CD14-positive monocyte (primary cell): ENCODE data around the gene PYGO2. TPM values are rescaled to one million over a fixed set of nuclear protein-coding genes. Genes with fewer than 3 reads are reported as not detected.

ENCODE experiments used
- DNase-seq, 3 donors: peaks; one replicate each; pipeline ENCODE4 v3.0.0-alpha.2; 2011 to 2022
- H2AFZ ChIP-seq: 2 replicates; pipeline ENCODE4 v1.6.0; 2012; ENCODE audit warnings: mild to moderate bottlenecking, low read depth, low read length, inconsistent platforms; ENCODE audit not compliant: insufficient read depth, poor library complexity, severe bottlenecking
- H3K27ac ChIP-seq, 2 donors: 1 replicate in 1 of 2; 2 replicates in 1 of 2; pipeline ENCODE4 v1.5.1; 2012 to 2013; ENCODE audit warnings: low read length in 2 of 2, control low read depth in 1 of 2, inconsistent platforms in 1 of 2, low read depth in 1 of 2, mild to moderate bottlenecking in 1 of 2
- H3K27me3 ChIP-seq, 2 donors: one replicate each; pipeline versions ENCODE4 v1.6.0 to v1.6.1; 2011 to 2013; ENCODE audit warnings: low read length in 2 of 2; ENCODE audit not compliant: control insufficient read depth in 2 of 2, insufficient read depth in 2 of 2
- H3K36me3 ChIP-seq, 2 donors: replicated peaks in 1 of 2; 1 replicate in 1 of 2; 2 replicates in 1 of 2; pipeline versions ENCODE4 v1.5.1 to v1.6.1; 2012 to 2013; ENCODE audit warnings: low read length in 2 of 2, control low read depth in 1 of 2, inconsistent platforms in 1 of 2, mild to moderate bottlenecking in 1 of 2; ENCODE audit not compliant: insufficient read depth in 2 of 2, control insufficient read depth in 1 of 2
- H3K4me1 ChIP-seq, 2 donors: 1 replicate in 1 of 2; 2 replicates in 1 of 2; pipeline versions ENCODE4 v1.5.1 to v1.6.1; 2012 to 2013; ENCODE audit warnings: low read length in 2 of 2, control low read depth in 1 of 2, inconsistent platforms in 1 of 2, mild to moderate bottlenecking in 1 of 2, moderate library complexity in 1 of 2; ENCODE audit not compliant: insufficient read depth in 2 of 2, control insufficient read depth in 1 of 2
- H3K4me2 ChIP-seq: replicated peaks from 2 replicates; pipeline ENCODE3; 2012; ENCODE audit warnings: low read length, moderate library complexity, mild to moderate bottlenecking; ENCODE audit not compliant: poor library complexity, severe bottlenecking; ENCODE audit errors: extremely low read depth
- H3K4me3 ChIP-seq, 3 experiments: fragments of 200-600 bp in 1 of 3; sonication (generic) in 1 of 3; replicated peaks in 1 of 3; 1 replicate in 2 of 3; 2 replicates in 1 of 3; pipeline ENCODE4 v1.5.1; 2011 to 2013; ENCODE audit warnings: low read length in 3 of 3, mild to moderate bottlenecking in 3 of 3, control low read depth in 2 of 3, low read depth in 2 of 3, inconsistent platforms in 1 of 3, moderate library complexity in 1 of 3
- H3K79me2 ChIP-seq: 2 replicates; pipeline ENCODE4 v1.6.0; 2012; ENCODE audit warnings: mild to moderate bottlenecking, control low read depth, inconsistent platforms, low read length, moderate library complexity; ENCODE audit not compliant: insufficient read depth
- H3K9ac ChIP-seq: 2 replicates; pipeline ENCODE4 v1.6.0; 2017; ENCODE audit warnings: low read length, mild to moderate bottlenecking; ENCODE audit not compliant: insufficient read depth, poor library complexity, severe bottlenecking
- H3K9me3 ChIP-seq, 2 donors: replicated peaks in 1 of 2; 1 replicate in 1 of 2; 2 replicates in 1 of 2; pipeline versions ENCODE4 v1.5.1 to v1.6.1; 2012 to 2013; ENCODE audit warnings: low read length in 2 of 2, control low read depth in 1 of 2; ENCODE audit not compliant: control insufficient read depth in 1 of 2, insufficient read depth in 1 of 2
- H4K20me1 ChIP-seq: 2 replicates; pipeline ENCODE4 v1.6.0; 2012; ENCODE audit warnings: mild to moderate bottlenecking, low read length, control low read depth, moderate library complexity; ENCODE audit not compliant: insufficient read depth
- H3K27ac Mint-ChIP-seq, 7 donors: one replicate each; pipeline ENCODE4 v1.8.0; 2020; ENCODE audit warnings: mild to moderate bottlenecking in 7 of 7, mixed read lengths in 7 of 7, moderate library complexity in 6 of 7, inconsistent platforms in 2 of 7
- H3K27me3 Mint-ChIP-seq, 3 donors: one replicate each; pipeline ENCODE4 v1.8.0; 2021 to 2022; ENCODE audit warnings: low read depth in 3 of 3, mild to moderate bottlenecking in 3 of 3, mixed read lengths in 3 of 3, moderate library complexity in 3 of 3, inconsistent platforms in 1 of 3
- H3K36me3 Mint-ChIP-seq, 2 donors: one replicate each; pipeline ENCODE4 v1.8.0; 2020; ENCODE audit warnings: mixed read lengths in 2 of 2, inconsistent platforms in 1 of 2, mild to moderate bottlenecking in 1 of 2
- H3K4me1 Mint-ChIP-seq: one replicate; pipeline ENCODE4 v1.8.0; 2020; ENCODE audit warnings: mild to moderate bottlenecking, mixed read lengths
- H3K4me3 Mint-ChIP-seq, 2 donors: one replicate each; pipeline ENCODE4 v1.8.0; 2020; ENCODE audit warnings: mild to moderate bottlenecking in 2 of 2, mixed read lengths in 2 of 2, moderate library complexity in 1 of 2
- H3K9me3 Mint-ChIP-seq, 7 donors: one replicate each; pipeline ENCODE4 v1.8.0; 2020 to 2022; ENCODE audit warnings: mixed read lengths in 7 of 7, mild to moderate bottlenecking in 6 of 7, moderate library complexity in 6 of 7, inconsistent platforms in 2 of 7
- WGBS: methylation state at CpG from one replicate; pipeline ENCODE4 v1.1.5; 2013; ENCODE audit warnings: missing lambda C conversion rate; ENCODE audit not compliant: insufficient coverage; 5-methylcytosine and 5-hydroxymethylcytosine counted together
- intact Hi-C, 2 donors: fragments of 100-400 bp; cut with micrococcal nuclease; formaldehyde crosslinking; loops; one replicate each; pipeline versions ENCODE4 v1.15.0 to v1.15.1; 2023
- polyA plus RNA-seq, 3 donors: library from polyadenylated mRNA; depleted of rRNA in 1 of 3; unstranded in 2 of 3; stranded (reverse) in 1 of 3; fragments of 300-500 nt in 2 of 3; fragments of >200 nt in 1 of 3; fragmentation: Illumina TruSeq in 2 of 3; gene quantifications; 1 replicate in 2 of 3; 2 replicates in 1 of 3; pipeline ENCODE4 v1.2.3, GENCODE V29; 2012 to 2021
- TF ChIP-seq, protein P1 (sequence below): fragments of 200-600 bp; IDR thresholded peaks from one replicate; pipeline ENCODE4 v1.8.0; 2022; ENCODE audit warnings: antibody characterized with exemption, mild to moderate bottlenecking

Gene PYGO2
- polyA plus RNA-seq, 3 donors: 8.2 to 12.5 (median 12.0) TPM

DNA sequence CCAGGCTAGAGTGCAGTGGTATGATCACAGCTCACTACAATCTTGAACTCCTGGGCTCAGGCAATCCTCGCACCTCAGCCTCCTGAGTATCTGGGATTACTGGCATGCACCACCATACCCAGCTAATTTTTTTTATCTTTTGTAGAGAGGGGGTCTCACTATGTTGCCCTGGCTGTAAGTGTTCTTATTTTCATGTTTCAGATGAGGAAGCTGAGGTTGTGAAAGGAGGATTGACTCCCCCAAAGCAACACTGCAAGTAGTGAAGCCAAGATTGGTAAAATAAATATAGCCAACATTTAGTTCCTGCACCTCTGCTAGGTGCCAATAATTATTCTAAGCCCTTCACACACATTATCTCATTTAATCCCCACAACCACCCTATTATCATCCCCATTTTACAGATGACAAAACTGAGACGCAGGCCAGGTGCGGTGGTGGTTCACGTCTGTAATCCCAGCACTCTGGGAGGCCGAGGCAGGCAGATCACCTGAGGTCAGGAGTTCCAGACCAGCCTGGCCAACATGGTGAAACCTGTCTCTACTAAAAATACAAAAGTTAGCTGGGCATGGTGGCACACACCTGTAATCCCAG, 27.1 kb downstream of the PYGO2 start:
- H3K4me3 ChIP-seq: no peak overlapping the region
- peaks cover 0 to 5% (median 1%) of the 10 kb centered on the region in 3 donors for H3K27me3 Mint-ChIP-seq
- WGBS: 100% methylated on average over 4 of the region's 5 CpGs
- H3K36me3 Mint-ChIP-seq: peaks cover 14 to 28% of the 10 kb centered on the region in 2 donors
- peaks cover 19 to 29% of the 10 kb centered on the region in 2 donors for H3K4me1 ChIP-seq
- no peaks in the 10 kb centered on the region for H3K27me3 ChIP-seq
- H4K20me1 ChIP-seq: no peaks in the 10 kb centered on the region
- intact Hi-C loops: loop anchor here in 1 of 2 donors (10.0 kb wide), 1 partner anchor 380 kb away; the partner anchor contains the start of gene UBE2Q1
- H3K9ac ChIP-seq: no peak overlapping the region
- H3K79me2 ChIP-seq: peaks cover 15% of the 10 kb centered on the region
- peak overlapping the region in 2 of 7 donors; percentile 46 to 51 for H3K27ac Mint-ChIP-seq
- peaks cover 39% of the 10 kb centered on the region for H3K4me1 Mint-ChIP-seq
- no peak overlapping the region for H2AFZ ChIP-seq
- peaks cover 11 to 28% of the 10 kb centered on the region in 2 donors for H3K36me3 ChIP-seq
- H3K4me2 ChIP-seq: no peak overlapping the region
- DNase-seq: no peak
- H3K4me3 Mint-ChIP-seq: no peak overlapping the region
- TF ChIP-seq, protein P1, sequence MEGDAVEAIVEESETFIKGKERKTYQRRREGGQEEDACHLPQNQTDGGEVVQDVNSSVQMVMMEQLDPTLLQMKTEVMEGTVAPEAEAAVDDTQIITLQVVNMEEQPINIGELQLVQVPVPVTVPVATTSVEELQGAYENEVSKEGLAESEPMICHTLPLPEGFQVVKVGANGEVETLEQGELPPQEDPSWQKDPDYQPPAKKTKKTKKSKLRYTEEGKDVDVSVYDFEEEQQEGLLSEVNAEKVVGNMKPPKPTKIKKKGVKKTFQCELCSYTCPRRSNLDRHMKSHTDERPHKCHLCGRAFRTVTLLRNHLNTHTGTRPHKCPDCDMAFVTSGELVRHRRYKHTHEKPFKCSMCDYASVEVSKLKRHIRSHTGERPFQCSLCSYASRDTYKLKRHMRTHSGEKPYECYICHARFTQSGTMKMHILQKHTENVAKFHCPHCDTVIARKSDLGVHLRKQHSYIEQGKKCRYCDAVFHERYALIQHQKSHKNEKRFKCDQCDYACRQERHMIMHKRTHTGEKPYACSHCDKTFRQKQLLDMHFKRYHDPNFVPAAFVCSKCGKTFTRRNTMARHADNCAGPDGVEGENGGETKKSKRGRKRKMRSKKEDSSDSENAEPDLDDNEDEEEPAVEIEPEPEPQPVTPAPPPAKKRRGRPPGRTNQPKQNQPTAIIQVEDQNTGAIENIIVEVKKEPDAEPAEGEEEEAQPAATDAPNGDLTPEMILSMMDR: no peak
- no peak overlapping the region for H3K27ac ChIP-seq
- H3K9me3 ChIP-seq: no peaks in the 10 kb centered on the region
- peaks cover 0 to 2% (median 0%) of the 10 kb centered on the region in 7 donors for H3K9me3 Mint-ChIP-seq

DNA sequence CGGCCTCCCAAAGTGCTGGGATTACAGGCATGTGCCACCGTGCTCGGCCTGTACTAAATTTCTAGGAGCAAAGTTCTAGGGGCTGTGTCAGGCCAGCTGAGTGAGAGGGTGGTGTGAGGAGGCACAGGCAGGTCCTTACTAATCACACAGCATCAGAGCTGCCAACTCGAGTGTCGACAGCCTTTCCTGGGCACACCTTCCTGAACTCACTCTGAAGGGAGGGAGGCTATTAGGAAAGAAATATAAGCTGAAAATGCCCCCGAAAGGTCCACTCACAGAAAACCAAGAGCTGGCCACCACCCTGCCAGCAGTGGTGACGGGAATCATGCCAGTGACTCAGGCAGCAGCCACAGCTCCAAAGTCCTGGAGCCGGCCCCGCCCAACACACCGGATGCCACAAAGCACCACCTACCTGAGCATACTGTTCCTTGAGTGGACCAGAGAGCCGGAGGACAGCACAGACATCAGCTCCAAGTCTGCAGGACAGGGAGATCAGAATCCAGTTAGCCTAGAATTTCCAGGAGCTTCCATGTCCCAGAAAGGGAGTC, 29.6 kb downstream of the PYGO2 start:
- TF ChIP-seq, protein P1: no peak
- Mint-ChIP-seq H3K27me3 (peaks cover 0 to 4% (median 1%) of the 10 kb centered on the region in 3 donors), H3K4me3 (no peak overlapping the region), H3K27ac (no peak overlapping the region), H3K9me3 (no peaks in the 10 kb centered on the region), H3K4me1 (peaks cover 26% of the 10 kb centered on the region), H3K36me3 (peaks cover 33 to 47% of the 10 kb centered on the region in 2 donors)
- no peaks in the 10 kb centered on the region for H3K27me3 ChIP-seq
- no peak overlapping the region for H3K4me3 ChIP-seq
- peaks cover 15% of the 10 kb centered on the region for H3K79me2 ChIP-seq
- WGBS: 98% methylated on average over 6 of the region's 11 CpGs
- intact Hi-C loops: loop anchor here in 1 of 2 donors (10.0 kb wide), 1 partner anchor 377 kb away; the partner anchor contains the start of gene UBE2Q1
- peaks cover 24 to 49% of the 10 kb centered on the region in 2 donors for H3K36me3 ChIP-seq
- H2AFZ ChIP-seq: no peak overlapping the region
- H3K9ac ChIP-seq: no peak overlapping the region
- no peak overlapping the region for H3K4me2 ChIP-seq
- peaks cover 8 to 11% of the 10 kb centered on the region in 2 donors for H3K4me1 ChIP-seq
- no peaks in the 10 kb centered on the region for H3K9me3 ChIP-seq
- no peaks in the 10 kb centered on the region for H4K20me1 ChIP-seq
- no peak overlapping the region for H3K27ac ChIP-seq
- no peak for DNase-seq
